HG03442 (cell line): ENCODE data around the gene MED23.

Experiments used
- ATAC-seq: cut with Tn5 transposase; IDR thresholded peaks from one replicate; pipeline ENCODE4 v1.9.1; 2021; ENCODE audit warnings: mild to moderate bottlenecking, moderate library complexity; ENCODE audit not compliant: unreplicated experiment

Gene MED23

DNA sequence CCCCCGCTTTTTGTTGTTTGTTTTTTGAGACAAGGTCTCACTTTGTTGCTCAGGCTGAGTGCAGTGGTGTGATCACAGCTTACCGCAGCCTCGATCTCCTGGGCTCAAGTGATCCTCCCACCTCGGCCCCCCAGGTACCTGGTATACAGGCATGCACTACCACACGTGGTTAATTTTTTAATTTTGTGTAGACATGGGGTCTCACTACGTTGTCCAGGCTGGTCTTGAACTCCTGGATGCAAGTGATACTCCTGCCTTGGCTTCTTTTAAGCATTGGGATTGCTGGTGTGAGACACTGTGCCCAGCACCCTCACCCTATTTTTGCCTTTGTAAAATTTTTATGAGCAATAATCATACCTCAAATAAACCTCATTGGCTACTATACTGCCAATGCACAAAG, 14.5 kb upstream of the MED23 start:
- ATAC-seq: no peak

DNA sequence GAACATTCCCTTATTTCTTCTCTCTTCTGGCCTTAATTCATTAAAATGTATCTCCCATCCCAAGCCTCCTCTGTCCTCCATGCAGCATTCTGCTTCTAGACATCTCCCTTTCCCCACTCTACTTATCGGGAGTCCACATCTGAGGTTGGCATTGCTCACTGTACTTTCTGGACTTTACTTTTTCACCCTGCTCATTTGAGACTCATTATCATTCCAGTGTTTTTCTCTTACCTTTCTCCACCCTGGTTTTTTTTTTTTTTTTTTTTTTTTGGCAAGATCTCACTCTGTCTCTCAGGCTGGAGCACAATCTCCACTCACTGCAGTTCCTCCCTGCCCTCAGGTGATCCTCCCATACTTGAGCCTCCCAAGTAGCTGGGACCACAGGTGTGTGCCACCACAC, 13.5 kb upstream of the MED23 start:
- no peak for ATAC-seq

DNA sequence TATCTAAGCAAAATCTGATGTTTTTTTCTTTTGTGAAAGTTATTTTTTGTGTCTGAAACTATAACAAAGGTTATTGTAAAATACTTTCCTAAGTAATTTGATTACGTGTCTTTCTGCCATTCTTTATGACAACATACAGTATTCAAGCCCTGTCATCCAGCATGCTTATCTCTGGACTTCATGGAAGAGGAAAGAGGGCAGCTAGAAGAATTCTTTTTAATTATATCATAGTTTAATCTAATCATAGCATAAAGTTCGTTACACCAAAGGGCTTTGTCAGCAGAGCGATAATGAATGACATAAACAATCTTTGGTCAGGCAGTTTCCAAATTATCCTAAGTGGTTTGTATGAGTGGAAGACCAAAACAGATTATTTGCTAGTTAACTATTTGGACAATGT, 12.5 kb upstream of the MED23 start:
- no peak for ATAC-seq

DNA sequence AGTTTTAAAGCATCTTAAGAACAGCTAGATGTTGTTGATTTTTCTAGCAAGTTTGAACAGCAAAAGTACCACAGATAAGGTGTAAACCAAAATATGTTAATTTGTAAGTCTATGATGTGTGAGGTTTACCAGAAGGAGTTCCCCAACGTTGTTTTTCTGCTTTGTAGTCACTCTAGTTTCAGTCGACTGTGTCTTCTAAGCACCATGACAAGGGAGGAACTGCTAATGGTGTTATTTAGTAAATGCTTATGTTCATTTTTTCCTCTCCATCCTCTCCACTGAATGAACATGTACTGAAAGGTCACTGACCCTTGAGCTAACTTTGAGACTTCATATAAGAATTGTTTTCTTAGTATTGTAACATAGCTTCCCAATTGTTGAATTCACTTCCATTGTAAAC, 12.1 kb upstream of the MED23 start:
- peak; percentile 68 for ATAC-seq

DNA sequence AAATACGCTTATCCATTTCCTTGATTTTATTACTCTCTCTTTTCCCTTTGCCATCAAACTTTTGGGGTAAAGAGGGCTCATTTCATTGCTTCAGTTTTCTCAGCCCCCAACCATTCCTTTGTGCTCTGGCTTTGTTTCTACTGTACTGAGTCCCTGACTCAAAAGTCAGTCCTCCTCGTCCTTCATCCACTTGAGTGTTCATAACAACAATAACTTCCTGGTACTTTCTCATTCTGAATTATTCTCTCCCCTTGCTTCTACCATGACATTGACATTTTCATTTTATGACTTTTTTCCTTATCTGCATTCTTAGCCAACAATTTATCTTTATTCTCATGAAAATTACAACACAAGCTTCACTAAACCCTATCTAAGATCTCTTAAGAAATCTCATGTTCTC, 10.0 kb upstream of the MED23 start:
- no peak for ATAC-seq

DNA sequence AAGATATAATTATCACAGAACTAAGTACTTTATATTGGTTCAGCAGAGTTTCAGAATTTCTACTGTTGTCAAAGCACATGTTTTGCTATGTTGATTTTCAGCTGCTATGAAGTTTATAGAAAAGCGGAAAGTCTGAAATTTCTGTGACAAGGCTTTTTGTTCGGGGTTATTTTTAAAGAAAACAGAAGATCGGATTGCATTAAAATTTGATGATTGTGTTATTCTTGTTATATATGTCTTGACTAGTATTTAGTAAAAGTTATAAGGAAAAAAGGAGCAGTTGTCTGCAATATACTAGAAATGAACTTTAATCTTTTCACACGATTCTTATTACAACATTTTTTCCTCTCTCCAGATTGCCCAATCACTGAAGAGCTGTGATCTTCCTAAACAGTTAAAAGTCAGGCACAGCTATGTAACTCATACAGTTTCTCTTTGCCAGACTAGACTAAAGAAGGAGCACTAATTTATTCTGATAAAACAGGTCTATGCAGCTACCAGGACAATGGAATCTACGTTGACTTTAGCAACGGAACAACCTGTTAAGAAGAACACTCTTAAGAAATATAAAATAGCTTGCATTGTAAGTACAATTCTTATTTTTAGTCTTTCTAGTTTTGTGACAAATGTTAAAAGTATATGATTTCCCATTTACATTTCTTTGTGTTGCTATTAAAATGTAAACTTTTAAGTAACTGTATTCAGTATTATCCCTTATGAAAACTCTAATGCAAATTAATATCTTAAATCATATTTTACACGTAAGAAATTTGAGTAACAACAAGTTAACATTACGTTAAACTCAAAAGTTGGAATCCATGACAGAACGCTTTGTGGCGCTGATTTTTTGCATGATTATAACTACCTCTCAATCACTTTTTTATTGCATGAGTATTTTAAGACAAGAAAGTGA, 9.1 kb upstream of the MED23 start, which contains the start of gene ENPP3:
TSS of gene ENPP3 (plus strand) at position 423 of the 913 bp plus-strand sequence. CDS start at position 506, 83 bp downstream.
- no peak for ATAC-seq

DNA sequence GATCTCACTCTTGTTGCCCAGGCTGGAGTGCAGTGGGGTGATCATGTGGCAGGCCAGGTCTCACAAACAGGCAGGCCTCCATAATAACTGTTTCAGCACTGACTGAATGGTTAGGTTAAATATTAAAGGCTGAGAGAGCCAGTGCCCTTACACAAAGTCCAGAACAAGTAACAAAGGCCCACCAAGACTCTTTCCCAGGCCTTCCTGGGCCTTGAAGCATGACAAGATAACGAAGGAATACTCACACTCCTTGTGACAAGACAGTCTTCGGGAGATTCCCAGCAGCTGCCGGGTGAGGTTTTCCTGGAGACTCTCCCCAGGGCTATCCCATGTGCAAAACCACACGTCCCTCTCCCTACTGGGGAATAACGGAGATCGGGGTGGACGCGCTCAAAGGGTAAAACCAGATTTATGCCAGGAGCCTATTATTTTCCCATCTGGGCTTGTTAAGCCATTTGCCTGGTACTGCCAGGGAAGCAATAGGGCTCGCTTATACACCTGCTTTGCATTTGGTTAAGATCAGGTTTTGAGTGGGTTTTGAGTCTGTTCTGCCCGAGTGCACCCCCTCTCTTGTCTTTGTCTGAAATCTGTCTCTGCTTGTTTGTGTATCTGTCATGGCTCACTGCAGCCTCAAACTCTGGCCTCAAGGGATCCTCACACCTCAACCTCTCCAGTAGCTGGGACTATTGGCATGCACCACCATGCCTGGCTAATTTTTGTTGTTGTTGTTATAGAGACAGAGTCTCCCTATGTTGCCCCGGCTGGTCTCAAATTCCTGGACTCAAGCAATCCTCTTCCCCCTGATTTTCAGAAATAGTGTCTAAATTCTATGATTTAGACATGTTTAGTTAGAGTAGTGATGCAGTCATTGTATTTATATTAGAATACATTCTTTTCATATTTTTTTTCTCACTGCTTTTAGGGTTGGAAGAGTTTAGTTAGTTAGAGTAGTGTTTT, 7.6 kb upstream of the MED23 start:
- peak; percentile 85 for ATAC-seq

DNA sequence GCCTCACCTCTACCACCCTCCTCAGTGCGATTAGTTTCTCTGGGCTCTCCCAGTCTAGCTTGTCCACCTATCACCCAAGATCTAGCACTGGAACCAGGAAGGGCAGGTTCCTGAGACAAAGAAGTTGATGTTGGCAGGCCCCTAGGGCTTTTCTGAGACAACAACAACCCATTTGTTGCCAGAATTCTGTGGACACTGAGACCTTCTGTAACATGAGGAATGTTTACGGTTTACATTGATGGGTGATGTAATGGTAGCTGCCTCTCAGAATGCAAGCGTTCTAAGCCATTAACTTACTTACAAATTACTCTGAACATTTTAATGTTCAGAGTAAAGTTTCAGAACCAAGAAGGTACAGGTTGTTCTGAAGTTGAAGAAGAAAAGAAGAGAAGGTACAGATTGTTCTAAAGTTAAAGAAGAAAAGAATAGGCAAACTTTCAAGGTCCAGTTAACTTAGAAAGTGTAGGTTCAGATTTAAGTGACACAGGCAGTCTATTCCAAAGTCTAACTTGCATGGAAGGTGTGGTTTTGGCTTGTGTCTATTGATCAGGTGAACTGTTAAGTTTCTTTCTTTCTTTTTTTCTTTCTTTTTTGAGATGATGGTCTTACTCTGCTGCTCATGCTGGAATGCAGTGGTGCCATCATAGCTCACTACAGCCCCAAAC, 3.7 kb upstream of the MED23 start:
- no peak for ATAC-seq

DNA sequence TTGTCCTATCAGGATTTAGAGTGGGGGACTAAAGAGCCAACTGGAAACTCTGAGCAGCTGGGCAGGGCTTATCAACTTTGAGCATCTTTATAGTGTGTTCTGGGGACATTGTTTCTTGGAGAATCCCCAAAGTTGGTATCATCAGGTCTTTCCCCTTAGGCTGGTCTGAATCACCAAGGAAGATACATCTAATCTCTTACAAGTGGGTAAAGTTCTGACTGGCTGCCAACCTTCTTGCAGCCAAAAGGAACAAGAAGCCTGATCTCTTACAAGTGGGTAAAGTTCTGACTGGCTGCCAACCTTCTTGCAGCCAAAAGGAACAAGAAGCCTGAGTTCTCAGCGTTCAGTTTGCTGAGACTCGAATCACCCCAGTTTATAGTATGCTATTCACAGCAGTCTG, 1.6 kb upstream of the MED23 start:
- ATAC-seq: no peak

DNA sequence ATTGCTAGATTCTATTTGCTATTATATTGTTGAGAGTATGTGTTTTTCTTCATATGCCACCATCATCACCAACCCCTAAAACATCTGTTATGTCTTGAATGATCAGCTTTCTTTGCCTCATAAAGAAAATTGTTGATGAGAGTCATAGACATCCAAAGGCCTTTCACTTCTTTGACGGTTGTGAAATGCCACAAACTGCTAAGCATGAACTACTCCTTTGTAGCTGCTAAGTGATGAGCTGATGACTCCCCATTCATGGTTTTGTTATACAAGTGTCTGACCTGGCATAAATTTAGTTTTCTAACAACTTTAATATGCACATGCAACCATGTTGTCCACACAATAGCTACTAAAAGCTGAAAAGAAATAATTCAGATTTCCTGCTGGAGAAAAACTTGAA, 684 bp upstream of the MED23 start:
- no peak for ATAC-seq

DNA sequence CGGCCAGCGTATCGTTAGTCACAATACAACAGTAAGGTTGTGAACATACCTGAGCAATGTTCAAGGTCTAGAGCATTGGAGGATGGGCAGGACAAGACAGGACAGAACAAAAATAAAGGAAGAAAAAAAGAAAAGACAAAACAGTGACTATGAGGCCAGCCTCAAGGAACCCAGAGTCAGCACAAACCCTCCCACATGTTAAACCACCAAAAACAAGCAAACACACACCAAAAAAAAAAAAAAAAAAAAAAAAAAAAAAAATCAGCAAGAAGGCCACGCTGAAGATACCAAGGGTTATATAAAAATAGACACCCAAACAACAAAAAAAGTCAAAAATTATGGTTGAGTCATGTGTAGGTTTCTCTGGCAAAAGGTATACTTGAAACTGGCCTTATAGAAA, 12.8 kb downstream of the MED23 start:
- ATAC-seq: no peak

DNA sequence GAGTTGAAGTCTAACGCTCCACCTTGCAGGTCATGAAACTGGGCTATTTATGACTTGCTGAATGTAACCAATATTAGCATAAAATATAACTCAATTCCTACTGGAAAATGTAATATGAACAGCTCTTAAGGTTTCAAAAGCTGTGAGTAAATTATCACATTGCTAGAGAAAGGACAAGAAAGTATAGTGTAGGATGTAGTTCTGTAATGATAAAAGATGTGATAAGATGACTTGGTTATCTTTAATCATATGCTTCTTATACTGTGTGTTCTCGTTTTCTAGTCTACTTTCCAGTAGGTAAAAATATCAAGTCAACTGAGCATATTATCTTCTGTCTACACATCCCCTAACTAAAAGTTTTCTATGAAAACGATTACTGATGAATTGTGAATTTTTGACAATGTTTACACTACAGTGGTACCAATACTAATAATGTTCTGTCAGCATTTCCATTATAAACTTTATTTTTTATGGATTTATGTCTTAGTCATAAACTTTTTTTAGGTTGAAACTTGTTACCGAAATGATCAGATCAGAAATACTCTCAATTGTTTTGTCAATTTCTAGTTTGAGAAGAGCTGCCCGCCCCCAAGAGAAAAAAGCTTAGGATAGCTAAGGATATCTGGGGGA, 14.6 kb downstream of the MED23 start:
- ATAC-seq: no peak

DNA sequence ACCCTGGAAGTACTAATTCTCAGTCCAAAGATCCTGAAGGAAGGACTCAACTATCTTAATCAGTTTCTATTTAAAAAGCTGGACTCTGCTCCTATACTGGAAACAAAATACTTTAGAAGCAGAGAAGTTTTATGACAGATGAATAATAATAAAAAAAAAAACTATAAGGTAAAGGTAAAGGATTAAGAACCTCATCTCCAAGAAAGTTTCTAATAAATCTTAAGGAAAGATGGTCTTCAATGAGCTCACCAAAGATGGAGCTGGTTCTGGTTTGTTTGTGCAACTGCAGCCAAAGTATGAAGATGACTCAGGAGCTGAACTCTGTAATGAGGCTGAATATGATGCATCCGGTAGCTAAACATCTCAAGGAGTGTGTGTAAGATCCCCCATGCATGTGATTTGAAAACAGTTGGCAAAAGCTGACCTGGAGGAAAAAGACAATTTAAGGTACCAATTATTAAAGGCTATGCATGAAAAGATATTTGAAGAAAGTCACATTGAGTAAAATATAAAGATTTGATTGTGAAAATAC, 25.2 kb downstream of the MED23 start:
- no peak for ATAC-seq

DNA sequence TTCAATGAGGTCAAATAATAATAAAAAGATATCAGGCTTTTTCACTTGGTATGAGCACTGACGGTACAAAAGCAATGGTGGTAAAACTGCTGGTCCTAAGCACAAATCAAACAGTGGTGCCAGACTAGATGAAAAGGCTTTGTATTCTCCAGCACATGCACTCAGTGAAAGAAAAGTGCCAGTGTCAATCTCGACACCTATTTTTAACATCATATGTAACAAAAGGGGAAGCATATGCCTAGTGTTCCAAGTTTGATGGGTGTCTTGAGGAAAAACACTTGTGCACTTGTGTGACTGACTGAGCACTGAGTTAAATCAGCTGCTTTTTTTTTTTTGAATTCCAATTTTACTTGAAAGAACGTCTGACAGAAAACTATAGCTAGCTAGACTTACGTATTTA, 27.3 kb downstream of the MED23 start:
- ATAC-seq: no peak

DNA sequence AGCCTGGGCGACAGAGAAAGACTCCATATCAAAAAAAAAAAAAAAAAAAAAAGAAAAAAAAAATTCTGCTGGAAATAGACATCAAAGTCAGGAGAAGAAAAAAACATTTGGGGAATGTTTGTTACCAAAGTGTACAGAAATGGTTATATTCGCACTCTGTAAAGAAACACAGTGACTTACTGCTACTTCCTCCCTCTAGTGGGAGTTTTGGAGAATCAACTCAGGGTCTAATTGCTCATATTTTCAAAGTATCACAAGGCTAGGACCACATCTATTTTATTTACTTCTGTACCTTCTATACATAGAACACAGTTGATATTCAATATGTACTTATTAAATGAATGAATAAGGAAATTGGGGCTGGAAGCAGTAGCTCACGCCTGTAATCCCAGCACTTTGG, 30.6 kb downstream of the MED23 start:
- ATAC-seq: no peak

DNA sequence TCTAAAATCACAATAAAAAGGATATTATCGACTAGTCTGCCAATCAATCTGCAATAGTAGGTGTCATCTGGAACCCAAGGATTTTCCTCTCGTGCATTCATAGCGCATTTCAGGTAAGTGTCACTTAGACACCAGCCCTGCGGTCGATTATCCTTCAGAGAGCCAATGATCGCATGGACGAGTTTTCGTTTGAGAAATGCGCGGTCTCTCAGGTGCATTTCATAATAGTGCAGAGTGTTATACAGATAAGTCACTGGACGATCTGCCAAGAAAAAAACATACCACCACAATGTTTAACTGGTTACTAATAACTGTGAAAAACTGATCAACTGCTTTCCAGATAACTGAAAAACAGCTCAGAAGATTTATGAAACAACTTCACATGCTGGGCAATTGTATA, 34.0 kb downstream of the MED23 start:
- no peak for ATAC-seq

DNA sequence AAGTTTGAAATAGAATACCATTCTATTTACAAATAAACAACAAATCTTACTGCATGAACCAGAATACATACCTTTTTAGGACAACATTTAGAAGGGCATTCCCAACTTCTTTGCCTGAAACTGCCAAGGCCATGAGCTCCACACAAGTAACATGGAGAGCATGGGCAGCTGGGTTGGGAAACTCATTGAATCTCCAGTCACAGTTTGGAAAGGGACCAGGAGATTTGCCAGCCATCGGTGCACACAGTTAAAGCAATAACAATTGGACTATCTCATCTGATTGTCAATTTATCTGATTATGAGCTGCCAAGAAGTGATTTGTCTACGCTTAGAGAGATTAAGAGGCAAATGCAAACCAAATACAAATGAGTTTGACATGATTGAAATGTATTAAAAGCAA, 35.1 kb downstream of the MED23 start:
- ATAC-seq: no peak

DNA sequence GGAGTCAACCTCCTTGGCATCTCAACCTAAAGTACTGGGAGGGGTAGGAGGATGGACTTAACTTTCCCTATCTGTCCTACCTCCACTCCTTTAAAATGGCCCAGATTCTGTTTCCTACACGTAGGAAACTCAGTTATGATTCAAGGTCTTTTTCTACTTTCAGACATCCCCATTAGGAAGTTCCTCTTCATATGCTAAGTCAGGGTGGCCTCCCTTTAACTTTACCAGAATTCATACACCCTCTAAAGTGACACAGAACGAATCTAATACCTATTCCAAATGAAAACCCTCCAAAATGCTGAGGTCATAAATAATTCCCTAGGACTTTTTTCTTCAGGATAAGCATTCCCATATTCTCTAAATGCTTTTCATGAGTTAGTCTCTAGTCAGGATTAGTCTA, 39.4 kb downstream of the MED23 start:
- ATAC-seq: no peak

DNA sequence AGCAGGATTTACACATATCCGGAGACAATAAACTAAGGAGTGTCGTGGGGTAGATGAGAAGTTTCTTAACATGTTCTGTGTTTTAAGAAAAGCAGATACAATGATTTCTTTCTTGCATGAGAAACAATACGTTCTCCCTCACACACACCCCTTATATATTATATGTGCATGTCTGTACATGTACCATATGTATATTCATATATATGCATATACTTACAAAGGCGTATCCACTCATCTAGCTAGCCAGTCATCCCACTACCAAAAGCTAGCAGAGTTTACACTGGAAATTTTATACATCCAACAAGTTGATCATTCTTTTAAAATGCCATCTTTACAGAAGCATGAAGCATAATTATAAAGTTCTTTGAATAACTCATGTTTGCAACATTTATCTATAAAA, 40.1 kb downstream of the MED23 start:
- ATAC-seq: no peak

DNA sequence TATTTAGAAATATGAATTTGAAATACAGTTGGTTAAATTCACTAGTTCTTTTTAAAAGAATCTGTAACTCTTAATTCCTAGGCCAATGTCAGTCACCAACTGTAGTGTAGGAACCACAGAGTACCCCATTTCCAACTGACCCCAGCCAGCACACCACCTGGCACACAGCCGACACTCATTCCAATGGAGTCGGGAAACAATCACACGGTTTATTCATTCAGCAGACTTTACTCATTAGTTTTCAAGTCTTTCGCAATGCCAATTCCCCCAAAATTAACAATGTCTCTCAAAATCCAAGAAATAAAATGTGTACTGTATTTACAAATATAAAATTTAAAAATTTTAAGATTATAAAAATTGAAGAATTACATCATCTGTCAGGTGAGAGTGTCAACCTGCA, 41.5 kb downstream of the MED23 start:
- ATAC-seq: no peak

DNA sequence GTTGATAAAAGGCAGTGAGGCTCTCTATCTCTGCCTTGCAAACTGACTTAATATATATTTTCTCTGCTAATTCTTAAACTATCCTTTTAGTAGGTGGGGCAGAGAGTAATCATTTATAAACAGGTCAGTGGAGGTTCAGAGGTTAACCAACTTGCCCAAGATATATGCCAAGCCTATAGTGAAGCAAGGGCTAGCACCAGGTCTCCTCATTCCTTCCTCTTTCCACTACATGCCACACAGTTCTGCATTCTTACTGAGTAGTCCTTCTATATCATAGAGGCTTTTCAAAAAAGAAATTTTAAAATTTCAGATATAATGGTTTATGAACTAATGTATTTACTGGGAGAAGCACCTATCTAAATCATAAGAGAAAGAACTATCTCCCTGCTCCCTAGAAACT, 46.5 kb downstream of the MED23 start:
- ATAC-seq: no peak
